ENCODE data around the gene MILR1.
"Not testable (repeated sequence)": the region's sequence is repeated elsewhere in the genome, so short reads cannot be mapped to it uniquely, and the experiment has no call there.

The MILR1 gene

DNA sequence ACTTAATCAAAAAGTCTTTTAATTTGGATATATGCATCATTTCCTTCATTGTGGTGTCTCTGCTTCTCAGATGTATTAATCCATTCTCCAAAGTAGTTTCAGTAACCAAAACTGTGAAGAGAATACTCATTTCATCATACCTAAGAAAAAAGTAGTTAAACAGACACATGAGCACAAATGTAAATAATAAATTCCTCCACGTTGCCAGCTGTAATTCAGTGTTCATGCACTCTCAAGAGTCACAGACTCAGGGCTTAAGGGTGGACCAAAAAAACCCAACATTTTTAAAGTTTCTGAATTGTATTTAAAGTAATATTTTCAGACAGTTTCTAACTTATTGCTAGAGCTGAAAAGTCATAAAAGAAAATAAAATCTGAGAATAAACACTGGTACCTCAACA lies 28.9 kb downstream of the MILR1 start:
- no peak for DNase-seq

DNA sequence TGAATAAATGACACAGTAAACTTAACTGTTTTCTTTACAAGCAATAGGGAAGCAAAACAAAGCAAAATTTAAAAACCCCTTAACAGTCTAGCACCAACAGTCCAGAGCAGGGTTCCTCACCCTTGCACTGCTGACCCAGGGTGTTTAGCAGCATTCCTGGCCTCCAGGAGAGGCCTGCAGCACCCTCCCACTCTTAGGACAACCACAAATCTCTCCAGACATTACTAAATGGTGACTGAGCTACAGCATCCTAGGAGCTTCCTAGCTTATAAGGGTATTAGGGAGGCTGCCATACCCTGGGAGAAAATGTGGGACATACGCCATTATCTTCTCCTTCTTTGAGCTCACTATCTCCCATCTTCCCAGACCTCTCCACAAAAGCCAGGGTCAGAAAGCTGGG lies 32.0 kb downstream of the MILR1 start:
- DNase-seq, result no peak

DNA sequence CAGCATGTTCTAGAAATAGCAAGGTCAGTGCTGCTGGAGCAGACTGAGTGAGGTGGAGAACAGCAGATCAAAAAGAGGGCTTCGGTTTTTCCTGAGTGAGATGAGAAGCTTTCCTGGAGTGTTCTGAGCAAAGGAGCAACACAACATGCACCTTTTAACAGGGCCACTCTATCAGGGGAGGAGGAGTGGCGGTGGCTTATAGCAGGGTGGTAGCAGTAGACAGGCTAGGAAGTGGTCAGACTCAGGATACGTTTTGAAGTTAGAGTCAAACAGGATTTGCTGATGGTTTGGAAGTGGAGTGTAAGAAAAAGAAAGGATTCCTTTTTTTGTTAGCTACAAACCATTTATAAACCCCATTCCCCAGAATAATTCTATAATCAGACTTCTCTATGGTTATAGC lies 35.5 kb downstream of the MILR1 start:
- DNase-seq, result no peak

DNA sequence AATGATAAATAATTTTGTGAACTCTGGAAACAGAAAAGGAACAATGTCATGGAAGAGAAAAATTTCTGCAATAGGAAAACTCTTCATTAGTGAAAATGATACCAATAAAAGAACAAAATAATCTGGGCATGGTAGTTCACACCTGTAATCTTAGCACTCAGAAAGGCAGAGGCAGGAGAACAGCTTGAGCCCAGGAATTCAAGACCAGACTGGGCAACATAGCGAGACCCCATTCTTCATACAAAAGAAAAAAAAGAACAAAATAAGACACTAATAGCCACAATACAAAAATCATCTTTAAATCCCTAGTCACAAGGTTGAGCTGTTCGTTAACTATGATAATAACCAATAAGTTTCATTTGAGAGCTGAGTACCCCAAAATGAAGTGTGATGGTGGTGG lies 39.4 kb downstream of the MILR1 start:
- DNase-seq, result no peak

DNA sequence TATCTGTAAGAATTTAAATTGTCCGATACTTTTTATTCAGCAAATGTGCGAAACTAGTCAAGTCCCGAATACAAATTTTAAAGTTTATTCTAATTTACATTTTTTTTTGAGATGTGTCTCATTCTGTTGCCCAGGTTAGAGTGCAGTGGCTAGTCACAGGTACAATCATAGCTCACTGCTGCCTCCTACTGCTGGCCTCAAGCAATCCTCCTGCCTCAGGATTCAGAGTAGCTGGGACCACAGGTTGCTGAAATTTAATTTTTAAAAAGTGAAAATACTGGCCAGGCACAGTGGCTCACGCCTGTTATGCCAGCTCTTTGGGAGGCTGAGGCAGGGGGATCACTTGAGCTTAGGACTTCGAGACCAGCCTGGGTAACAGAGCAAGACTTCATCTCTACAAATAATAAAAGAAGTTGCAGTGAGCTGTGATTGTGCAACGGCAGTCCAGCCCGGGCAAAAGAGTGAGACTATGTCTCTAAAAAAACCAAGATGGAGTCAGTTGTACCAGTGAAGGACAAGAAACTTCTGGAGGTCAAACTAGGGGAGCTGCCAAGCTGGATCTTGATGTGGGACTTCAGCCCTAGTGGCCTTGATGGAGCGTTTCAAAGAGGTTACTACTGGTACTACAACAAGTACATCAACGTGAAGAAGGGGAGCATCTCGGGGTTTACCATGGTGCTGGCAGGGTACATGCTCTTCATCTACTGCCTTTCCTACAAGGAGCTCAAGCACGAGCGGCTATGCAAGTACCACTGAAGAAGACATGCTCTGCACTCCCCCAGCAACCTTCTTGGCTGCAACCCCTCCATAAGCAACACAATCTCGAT lies 42.3 kb downstream of the MILR1 start:
- DNase-seq, result peak; percentile 66

DNA sequence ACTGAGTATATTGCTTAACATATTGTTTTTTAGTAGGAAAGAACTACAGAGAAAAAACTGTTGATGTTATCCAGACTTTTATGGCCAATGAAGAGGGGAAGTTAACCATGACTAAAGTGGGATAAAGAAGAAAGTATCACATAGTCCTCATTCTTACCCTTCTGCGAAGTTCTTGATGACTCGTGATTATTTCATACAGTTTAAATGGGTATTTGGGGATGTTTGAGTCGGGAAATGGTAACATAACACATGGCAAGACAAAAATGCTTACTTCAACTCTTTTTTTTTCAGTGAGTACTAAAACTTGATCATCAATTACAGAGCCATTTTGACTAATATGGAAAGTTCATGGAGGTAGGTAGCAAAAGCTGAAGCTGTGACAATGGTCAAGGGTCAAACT lies 43.1 kb downstream of the MILR1 start:
- no peak for DNase-seq

DNA sequence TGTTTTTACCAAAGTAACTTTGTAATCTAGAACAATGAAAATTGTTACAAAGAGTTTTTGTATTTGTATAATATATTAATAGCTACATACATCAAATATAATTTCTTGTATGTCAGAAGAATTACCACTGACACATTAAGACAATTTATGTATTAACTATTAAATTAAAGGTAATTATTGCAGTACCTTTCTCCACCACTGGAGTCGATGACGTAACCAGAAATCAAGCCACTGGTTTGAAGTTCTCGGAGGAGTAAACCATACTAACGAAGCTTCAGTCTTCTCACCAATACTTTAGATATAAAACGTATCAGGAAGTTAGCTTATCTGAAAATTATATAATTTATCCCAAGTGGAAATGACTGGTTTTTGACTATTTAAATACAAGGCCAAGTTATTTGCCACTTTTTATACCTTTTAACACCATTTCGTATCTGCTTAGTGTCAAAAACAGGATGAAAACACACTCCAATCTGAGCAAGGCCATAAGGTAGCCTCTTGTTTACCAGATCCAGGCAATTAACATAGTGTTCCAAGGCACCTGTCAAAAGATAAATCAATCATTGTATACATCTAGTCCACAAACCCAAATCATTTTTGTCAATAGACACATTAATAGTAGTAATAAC lies 43.7 kb downstream of the MILR1 start:
- peak; percentile 53 for DNase-seq

DNA sequence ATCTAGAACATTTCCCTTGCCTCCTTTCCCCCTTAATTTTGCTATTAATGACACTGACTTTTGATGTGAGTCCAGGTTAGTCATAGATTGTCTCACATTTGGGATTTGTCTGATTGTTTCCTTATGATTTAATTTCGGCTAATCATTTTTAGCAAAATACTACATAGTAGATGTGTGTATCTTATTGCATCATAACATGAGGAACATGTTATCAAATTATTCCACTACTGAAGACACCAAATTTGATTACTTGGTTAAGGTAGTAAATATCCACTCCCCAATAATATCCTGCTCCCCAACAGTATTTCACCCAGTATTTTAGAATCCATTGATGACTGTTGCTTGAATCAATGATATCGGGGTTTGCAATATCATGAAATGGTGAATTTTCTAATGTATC lies 45.2 kb downstream of the MILR1 start:
- DNase-seq, result no peak

DNA sequence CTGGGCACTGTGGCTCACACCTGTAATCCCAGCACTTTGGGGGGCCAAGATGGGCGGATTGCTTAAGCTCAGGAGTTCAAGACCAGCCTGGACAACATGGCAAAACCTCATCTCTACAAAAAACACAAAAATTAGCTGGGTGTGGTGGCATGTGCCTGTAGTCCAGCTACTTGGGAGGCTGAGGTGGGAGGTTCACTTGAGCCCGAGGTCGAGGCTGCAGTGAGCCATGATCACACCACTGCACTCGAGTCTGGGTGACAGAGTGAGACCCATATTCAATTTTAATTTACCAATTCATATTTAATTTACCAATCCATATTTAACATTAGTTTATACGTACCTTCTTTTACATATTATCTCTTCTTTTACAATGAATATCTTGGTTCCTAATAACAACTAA lies 46.4 kb downstream of the MILR1 start:
- DNase-seq, result not testable (repeated sequence)

DNA sequence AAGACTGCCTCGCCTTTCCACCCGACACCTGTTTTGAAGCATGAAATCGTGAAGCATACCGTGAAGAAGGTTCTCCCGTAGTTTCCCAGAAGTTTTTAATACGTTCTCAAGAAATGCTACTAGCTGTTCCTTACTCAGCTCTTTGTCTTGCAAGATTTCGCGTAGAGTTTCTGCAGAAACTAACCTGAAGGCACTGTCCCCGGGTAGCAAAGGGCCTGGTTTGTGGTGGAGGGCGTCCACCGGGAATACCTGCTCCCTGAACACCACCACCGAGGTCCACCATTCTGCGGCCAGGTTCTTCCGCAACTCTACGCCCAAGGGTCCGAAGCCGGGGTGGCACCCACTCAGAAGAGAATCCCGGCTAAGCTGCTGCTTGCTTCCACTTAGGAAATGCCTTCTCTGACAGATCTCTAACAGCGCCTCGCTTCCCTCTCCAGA lies 47.5 kb downstream of the MILR1 start:
- DNase-seq, result no peak

DNA sequence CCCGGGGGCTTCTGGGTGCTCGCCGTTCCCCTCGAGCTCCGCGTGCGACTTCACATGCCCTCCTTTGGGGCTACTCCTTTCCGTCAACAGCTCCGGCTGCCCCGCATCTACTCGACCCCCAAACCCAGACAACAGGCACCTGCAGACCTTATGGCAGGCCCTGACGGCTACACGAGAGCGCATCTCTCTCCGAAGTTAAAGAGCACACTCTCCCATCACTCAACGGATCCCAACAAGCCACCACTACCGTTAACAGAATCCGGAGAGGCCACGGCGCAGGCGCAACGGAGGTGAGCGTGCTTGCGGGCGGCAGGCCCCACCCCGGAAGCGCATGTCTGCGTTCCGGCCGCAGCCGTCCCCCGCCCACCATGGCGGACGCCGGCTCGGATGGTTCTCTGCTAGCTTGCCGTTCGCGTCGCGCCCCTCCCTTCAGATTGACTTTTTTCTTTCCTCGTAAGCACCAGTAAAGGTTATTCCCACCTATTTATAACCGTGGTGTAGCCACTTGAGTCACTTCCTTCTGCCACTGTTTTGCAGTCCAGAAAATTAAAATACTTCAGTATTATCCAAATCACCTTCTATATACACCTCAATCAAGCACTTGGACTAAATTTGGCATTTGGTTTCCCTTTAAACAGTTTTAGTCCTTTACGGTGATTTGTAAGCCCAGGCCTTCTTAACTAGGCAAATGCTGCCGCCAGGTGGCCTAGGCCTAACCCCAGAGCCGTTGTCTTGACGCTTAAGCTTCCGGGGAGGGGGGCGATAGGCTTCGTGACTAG lies 48.1 kb downstream of the MILR1 start, which contains the start of gene POLG2:
TSS of gene POLG2 (minus strand) at position 269 of the 779 bp plus-strand sequence. CDS start at position 183, 86 bp downstream.
- peak; percentile 97 for DNase-seq

DNA sequence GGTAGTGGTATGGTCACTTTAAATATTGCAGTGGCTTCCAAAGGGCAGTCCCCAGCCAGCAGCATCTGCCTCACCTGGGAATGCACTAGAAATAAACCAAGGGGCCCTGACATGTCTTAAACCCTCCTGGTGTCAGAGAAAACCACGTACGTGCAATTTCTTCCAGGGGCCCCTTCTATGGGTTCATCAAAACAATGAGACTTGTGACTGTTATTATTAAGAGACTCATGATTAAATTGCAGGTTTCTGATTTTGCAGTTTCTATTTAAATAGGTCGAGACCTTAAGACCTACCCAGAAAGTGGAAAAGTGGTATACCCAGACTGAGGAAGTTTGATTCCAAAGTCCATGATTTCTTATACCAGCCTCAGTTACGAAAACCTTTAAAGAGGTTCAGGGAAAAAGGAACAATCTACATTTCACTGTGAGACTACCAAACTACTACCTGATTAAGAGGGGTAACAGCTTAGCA lies 48.7 kb downstream of the MILR1 start:
- no peak for DNase-seq

DNA sequence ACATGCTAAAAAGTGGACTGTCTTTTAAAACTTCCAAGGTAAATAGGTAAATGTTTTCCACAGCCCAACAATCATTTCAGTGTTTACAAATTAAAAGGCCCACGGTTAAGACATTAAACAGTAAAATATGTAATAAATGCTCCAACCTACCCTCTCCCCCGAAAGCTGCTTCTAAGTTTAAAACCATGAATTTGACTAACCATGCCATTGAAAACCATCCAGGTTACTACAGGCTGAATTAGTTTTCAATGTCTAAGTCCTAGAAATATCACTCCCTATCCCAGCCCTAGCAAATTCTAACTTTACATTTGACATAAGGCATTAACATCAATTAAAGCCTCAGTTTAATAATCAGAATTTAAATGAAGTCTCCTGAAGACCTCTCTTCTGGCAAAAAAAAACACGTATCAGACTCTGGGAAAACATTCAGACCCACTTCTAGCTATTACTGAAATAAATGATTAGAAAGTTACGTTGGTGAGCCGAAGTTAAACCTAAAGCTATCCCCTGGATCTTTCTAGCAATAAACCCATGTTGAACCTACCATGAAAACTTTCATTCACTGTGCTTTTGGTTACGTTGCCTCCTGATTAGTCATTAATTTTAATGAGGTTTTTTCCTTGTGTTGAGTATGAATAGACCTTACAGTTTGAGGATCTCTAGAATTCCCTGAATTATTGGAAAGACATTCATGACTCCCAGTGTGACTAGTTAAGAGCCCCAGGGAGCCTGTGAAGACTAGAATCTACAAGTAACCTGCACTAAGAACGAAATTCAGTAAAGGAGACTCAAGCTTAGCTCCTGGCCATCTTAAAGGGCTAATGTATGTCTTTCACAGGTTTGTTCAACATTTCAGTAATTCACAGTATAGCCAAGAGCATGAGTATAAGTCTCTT lies 49.6 kb downstream of the MILR1 start:
- no peak for DNase-seq

DNA sequence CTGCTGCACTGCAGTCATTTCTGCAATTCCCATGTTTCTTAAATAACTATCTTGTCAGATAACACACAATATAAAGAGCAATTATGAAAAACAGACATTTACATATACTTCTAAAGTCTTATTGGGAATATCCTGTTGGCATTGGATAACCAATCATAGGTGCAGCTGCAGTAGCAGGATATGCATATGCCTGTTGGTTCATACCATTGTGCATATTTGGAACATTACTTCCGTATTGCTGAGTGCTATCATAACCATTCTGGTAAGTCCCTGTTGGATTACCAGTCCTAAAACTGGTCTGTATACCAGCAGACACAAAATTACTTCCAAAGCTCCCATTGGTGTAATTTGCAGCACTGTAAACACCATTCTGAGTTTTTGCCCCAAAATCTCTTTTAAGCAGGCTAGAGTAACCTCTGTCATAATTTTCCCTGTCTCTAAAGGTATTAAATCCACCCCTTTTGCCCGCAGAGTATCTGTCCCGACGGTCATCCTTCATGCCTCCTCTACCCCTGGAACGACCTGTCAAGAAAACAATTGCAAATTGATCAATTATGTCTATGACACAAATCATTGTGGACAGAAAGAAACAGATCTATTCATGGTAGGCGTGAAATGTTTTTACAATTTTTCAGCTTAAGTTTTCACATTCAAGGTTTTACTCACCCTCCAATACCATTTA lies 51.0 kb downstream of the MILR1 start:
- no peak for DNase-seq

DNA sequence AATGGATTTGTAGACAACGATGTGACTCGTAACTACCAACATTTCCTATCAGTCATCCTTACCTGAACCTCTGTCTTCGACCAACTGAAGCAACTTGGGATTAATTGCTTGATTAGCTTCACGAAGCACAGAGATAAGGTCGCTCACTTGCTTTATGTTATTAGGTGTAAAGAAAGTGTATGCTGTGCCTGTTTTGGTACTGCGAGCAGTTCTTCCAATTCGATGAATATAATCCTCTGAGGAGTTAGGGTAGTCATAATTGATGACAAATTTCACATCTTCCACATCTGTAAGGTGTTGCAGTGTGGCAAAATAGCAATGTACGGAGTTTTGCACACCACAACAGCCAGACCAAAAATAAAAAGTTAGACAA lies 51.6 kb downstream of the MILR1 start:
- DNase-seq, result no peak

DNA sequence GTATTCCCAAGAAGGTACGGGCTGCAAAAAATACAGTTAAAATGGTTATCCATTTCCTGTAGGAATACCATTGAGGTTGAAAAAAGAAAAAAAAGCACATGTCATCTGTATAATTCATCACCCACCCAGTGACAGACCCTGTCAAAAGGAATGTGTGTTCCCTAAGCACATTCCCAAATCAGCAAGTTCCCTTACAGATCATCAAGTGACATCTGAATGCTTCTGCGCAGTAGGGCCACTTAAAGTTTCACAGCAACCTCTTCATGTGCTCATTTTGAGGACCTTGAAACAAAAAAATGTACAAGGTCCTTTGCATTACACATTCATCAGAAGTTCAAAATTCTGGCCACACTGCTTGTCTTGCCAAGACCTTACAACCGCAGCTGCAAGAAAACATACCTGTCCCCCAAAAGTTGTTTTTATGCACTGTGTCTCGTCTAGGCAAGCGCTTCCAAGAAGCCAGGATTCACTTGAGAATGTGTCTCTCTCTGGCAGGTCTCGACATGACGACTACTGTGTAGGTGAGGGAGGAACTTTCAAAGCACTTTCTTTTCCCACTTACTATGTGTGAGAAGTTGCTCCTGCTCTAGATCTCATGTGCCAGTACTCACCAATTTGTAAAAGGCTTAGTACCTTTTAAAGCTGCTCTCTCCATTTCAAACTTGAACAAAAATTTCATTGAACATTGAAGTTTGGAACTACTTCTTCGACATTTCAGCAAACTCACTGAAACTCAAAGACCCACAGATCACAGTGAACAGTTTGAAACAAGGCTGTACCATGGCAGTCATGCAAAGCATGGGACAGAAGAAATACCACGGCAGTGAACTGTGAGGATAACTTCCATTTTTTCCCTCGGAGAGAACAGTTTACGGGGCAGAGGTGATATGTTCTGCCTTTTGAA lies 52.2 kb downstream of the MILR1 start:
- no peak for DNase-seq

DNA sequence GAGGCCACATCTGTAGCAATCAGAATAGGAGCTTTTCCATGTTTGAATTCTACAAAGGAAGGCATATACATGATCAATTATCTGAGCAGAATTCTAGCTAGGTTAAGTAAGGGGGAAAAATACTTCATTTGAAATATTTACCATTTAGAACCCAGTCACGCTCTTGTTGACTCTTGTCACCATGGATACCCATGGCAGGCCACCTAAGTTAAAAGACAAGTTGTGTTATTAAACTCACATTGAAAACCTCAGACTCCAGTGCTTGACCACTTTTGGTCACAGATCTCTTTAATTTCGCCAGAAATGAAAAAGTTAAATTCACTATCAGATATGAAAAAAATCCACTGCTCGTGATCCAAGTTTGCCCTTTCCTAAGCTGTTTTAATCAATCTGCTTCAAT lies 53.1 kb downstream of the MILR1 start:
- DNase-seq, result no peak

DNA sequence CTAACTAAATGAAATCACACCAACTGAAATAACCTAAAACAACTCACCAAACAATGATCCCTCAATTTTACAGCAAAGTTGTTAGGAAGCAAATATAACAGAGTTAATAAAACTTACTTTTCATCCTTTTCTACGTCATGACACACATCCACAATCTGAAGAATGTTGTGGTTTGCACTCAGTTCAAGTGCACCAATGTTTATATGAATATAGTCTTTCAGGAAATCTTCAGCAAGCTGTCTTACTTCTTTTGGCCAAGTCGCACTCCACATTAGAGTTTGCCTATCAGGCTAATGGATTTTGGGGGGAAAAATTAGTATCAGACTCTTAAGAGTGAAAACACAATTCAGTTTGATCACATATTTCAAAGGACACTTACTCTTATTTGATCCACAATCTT lies 53.9 kb downstream of the MILR1 start:
- no peak for DNase-seq

DNA sequence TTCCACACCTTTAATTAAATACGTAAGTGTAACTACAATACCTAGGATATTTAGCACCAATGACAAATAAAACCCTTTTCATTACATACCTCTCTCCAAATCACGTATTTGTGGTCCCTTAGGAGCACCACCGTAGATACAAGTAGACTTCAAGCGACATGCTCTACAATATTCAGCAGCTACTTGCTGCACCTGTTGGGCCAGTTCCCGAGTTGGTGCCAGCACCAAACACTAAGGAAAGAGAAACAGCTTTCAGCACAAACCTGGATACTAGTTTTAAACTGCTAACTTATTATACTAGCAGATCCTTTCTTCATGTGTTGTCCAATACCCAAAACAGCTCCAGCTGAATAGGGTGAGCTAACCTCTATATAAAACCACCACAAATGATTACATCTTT lies 54.4 kb downstream of the MILR1 start:
- no peak for DNase-seq

DNA sequence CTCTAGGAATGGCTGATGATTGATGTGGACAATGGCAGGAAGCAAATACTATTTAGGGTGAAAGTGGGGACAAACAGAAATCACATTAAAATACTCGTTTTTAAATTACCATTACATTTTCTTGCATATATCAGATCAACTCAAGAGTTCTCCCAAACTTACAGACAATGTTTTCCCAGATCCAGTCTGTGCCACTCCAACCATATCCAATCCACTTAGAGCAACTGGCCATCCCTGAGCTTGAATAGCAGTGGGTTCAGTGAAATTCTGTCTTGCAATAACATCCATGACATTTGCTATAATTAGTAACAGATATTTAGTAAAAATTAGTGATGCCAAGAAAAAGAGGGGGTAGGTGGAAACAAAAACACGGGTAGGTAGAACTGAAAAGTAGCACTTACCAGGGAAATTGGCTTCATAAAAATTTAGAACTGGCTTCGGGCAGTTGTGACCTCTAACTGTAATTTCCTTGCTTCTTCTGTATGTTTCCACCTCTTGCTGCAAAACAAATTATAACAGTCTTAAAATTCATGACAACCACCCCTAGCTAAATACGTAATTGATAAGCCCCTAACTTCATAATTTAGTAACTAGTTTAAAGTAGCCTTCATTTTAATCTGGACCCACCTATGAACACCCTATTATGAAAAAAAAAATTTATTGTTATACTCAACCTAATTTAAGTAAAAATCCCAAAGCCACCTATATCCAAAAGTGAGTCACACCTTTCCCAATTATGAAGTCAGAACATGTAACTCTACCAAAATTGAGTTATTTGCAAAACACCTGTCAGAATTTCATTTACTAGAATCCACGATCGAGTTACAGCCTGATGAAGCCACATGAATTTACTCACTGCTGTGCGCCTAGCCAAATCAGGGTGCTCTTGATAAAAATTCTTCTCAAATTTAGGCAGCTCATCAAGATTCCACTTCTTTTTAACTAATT lies 55.2 kb downstream of the MILR1 start:
- DNase-seq, result no peak

Data from activated CD4-positive, alpha-beta T cell treated with anti-CD3 and anti-CD28 coated beads, Interleukin-10, Interleukin-2, amounts not matched to agents 100 ng/mL and 50 ng/mL, durations not matched to agents 16 hours and 8 hours (primary cell).